LNCaP clone FGC (cell line): Measurements from ENCODE around the gene LRFN2.

Source experiments
- DNase-seq: peaks from one replicate; pipeline ENCODE4 v3.0.0-alpha.2; 2011; ENCODE audit warnings: low read depth
- H3K4me3 ChIP-seq: 2 replicates; pipeline ENCODE4 v1.5.1; 2011; ENCODE audit warnings: mild to moderate bottlenecking, low read depth, low read length, control low read depth
- CTCF ChIP-seq: IDR thresholded peaks from 2 replicates; pipeline ENCODE4 v1.5.1; 2012; ENCODE audit warnings: mild to moderate bottlenecking; ENCODE audit not compliant: control insufficient read depth, insufficient read depth; ENCODE audit errors: extremely low read depth

LRFN2 gene

GRCh38 chr6:40542175-40542764, 44.9 kb downstream of the LRFN2 start:
- no peak for TF ChIP-seq CTCF
- no peak overlapping the region for H3K4me3 ChIP-seq
- no peak for DNase-seq

GRCh38 chr6:40541556-40542174, 45.5 kb downstream of the LRFN2 start:
- no peak for TF ChIP-seq CTCF
- DNase-seq: no peak
- no peak overlapping the region for H3K4me3 ChIP-seq

GRCh38 chr6:40540790-40541189, 46.4 kb downstream of the LRFN2 start:
- DNase-seq: no peak
- TF ChIP-seq CTCF: no peak
- H3K4me3 ChIP-seq: no peak overlapping the region

GRCh38 chr6:40539853-40540252, 47.3 kb downstream of the LRFN2 start:
- no peak for DNase-seq
- no peak for TF ChIP-seq CTCF
- H3K4me3 ChIP-seq: no peak overlapping the region

- no peak for DNase-seq
- no peak for TF ChIP-seq CTCF
- no peak overlapping the region for H3K4me3 ChIP-seq
These were observed 48.6 kb downstream of the LRFN2 start for GRCh38 chr6:40538556-40538955.

- H3K4me3 ChIP-seq: no peak overlapping the region
- DNase-seq: no peak
- no peak for TF ChIP-seq CTCF
These were observed 49.7 kb downstream of the LRFN2 start for GRCh38 chr6:40537446-40537845.

- no peak overlapping the region for H3K4me3 ChIP-seq
- TF ChIP-seq CTCF: peak; percentile 30; the same call in 1 of the 2 replicates
- no peak for DNase-seq
These were observed 50.7 kb downstream of the LRFN2 start for GRCh38 chr6:40536442-40536841.
